ENCODE data around the gene ACAP2. TPM values are rescaled to one million over a fixed set of nuclear protein-coding genes. Genes with fewer than 3 reads are reported as not detected.

ACAP2 gene
- total and polyA plus RNA-seq, 2 donors from 2014 or later: 4.6 to 50.1 TPM

- no peak for TF ChIP-seq CTCF (IDR thresholded peaks at IDR 0.05; ENCODE audit: borderline replicate concordance, extremely low read depth, insufficient read depth)
- Histone ChIP-seq H3K27me3 (ENCODE audit: control insufficient read depth, insufficient read depth, low read length) (no peaks in the 10 kb centered on the region), H3K9ac (ENCODE audit: low read length in 3 of 3) (no peak overlapping the region), H3K4me3 (ENCODE audit: low read length in 3 of 3) (no peak overlapping the region), H3K27ac (ENCODE audit: low read depth in 2 of 2, low read length in 2 of 2) (no peak overlapping the region), H3K4me1 (ENCODE audit: control insufficient read depth in 2 of 3, insufficient read depth in 2 of 3, low read depth in 1 of 3, low read length in 3 of 3) (no peaks in the 10 kb centered on the region), H3K9me3 (ENCODE audit: control insufficient read depth in 2 of 3, insufficient read depth in 1 of 3, low read length in 3 of 3) (no peaks in the 10 kb centered on the region), H3K36me3 (ENCODE audit: control insufficient read depth in 2 of 3, insufficient read depth in 3 of 3, low read length in 3 of 3) (no peaks in the 10 kb centered on the region)
- FAIRE-seq (no peak), DNase-seq (no peak)
- intact Hi-C loops (cut with DNase I): no loop called here
These were observed 47.5 kb downstream of the ACAP2 start for GRCh38 chr3:195395208-195395816.

GRCh38 chr3:195394700-195395099 lies 48.1 kb downstream of the ACAP2 start:
- Histone ChIP-seq H3K4me3 (ENCODE audit: low read length in 3 of 3) (no peak overlapping the region), H3K36me3 (ENCODE audit: control insufficient read depth in 2 of 3, insufficient read depth in 3 of 3, low read length in 3 of 3) (no peaks in the 10 kb centered on the region), H3K27me3 (ENCODE audit: control insufficient read depth, insufficient read depth, low read length) (no peaks in the 10 kb centered on the region), H3K9ac (ENCODE audit: low read length in 3 of 3) (no peak overlapping the region), H3K9me3 (ENCODE audit: control insufficient read depth in 2 of 3, insufficient read depth in 1 of 3, low read length in 3 of 3) (no peaks in the 10 kb centered on the region), H3K4me1 (ENCODE audit: control insufficient read depth in 2 of 3, insufficient read depth in 2 of 3, low read depth in 1 of 3, low read length in 3 of 3) (no peaks in the 10 kb centered on the region), H3K27ac (ENCODE audit: low read depth in 2 of 2, low read length in 2 of 2) (no peak overlapping the region)
- FAIRE-seq (no peak), DNase-seq (no peak)
- intact Hi-C loops (cut with DNase I): no loop called here
- TF ChIP-seq CTCF (IDR thresholded peaks at IDR 0.05; ENCODE audit: borderline replicate concordance, extremely low read depth, insufficient read depth): no peak

GRCh38 chr3:195394024-195394423 lies 48.8 kb downstream of the ACAP2 start:
- intact Hi-C loops (cut with DNase I): no loop called here
- no peaks in the 10 kb centered on the region for H3K4me1 ChIP-seq (ENCODE audit: control insufficient read depth in 2 of 3, insufficient read depth in 2 of 3, low read depth in 1 of 3, low read length in 3 of 3)
- H3K4me3 ChIP-seq (ENCODE audit: low read length in 3 of 3): no peak overlapping the region
- H3K9ac ChIP-seq (ENCODE audit: low read length in 3 of 3): no peak overlapping the region
- TF ChIP-seq CTCF (IDR thresholded peaks at IDR 0.05; ENCODE audit: borderline replicate concordance, extremely low read depth, insufficient read depth): no peak
- no peak overlapping the region for H3K27ac ChIP-seq (ENCODE audit: low read depth in 2 of 2, low read length in 2 of 2)
- DNase-seq: no peak
- no peaks in the 10 kb centered on the region for H3K9me3 ChIP-seq (ENCODE audit: control insufficient read depth in 2 of 3, insufficient read depth in 1 of 3, low read length in 3 of 3)
- H3K27me3 ChIP-seq (ENCODE audit: control insufficient read depth, insufficient read depth, low read length): no peaks in the 10 kb centered on the region
- FAIRE-seq: no peak
- no peaks in the 10 kb centered on the region for H3K36me3 ChIP-seq (ENCODE audit: control insufficient read depth in 2 of 3, insufficient read depth in 3 of 3, low read length in 3 of 3)

GRCh38 chr3:195388380-195388779 lies 54.4 kb downstream of the ACAP2 start:
- Histone ChIP-seq H3K27me3 (ENCODE audit: control insufficient read depth, insufficient read depth, low read length) (no peaks in the 10 kb centered on the region), H3K36me3 (ENCODE audit: control insufficient read depth in 2 of 3, insufficient read depth in 3 of 3, low read length in 3 of 3) (no peaks in the 10 kb centered on the region), H3K4me3 (ENCODE audit: low read length in 3 of 3) (no peak overlapping the region), H3K4me1 (ENCODE audit: control insufficient read depth in 2 of 3, insufficient read depth in 2 of 3, low read depth in 1 of 3, low read length in 3 of 3) (no peaks in the 10 kb centered on the region), H3K9me3 (ENCODE audit: control insufficient read depth in 2 of 3, insufficient read depth in 1 of 3, low read length in 3 of 3) (no peaks in the 10 kb centered on the region), H3K27ac (ENCODE audit: low read depth in 2 of 2, low read length in 2 of 2) (no peak overlapping the region), H3K9ac (ENCODE audit: low read length in 3 of 3) (no peak overlapping the region)
- TF ChIP-seq CTCF (IDR thresholded peaks at IDR 0.05; ENCODE audit: borderline replicate concordance, extremely low read depth, insufficient read depth): no peak
- FAIRE-seq (no peak), DNase-seq (peak in 2 of 5 donors; percentile 36 to 47)
- intact Hi-C loops (cut with DNase I): no loop called here
